Osteoblast (primary cell): Measurements from ENCODE around the gene LRRC18. TPM values are rescaled to one million over a fixed set of nuclear protein-coding genes. Genes with fewer than 3 reads are reported as not detected.

ENCODE experiments used
- DNase-seq: peaks from one replicate; pipeline ENCODE4 v3.0.0; 2011; ENCODE audit warnings: low spot score, mixed read lengths; ENCODE audit not compliant: insufficient read length; ENCODE audit errors: missing footprints
- H2AFZ ChIP-seq: 2 replicates; pipeline ENCODE4 v1.6.0; 2011; ENCODE audit warnings: mild to moderate bottlenecking, low read length
- H3K27ac ChIP-seq: 2 replicates; pipeline ENCODE4 v1.5.1; 2011; ENCODE audit warnings: mild to moderate bottlenecking, low read depth, low read length, moderate library complexity
- H3K27me3 ChIP-seq: 2 replicates; pipeline ENCODE4 v1.6.0; 2012; ENCODE audit warnings: mild to moderate bottlenecking, control low read depth, inconsistent platforms, low read length, moderate library complexity; ENCODE audit not compliant: insufficient read depth
- H3K36me3 ChIP-seq: 2 replicates; pipeline ENCODE4 v1.5.1; 2011; ENCODE audit warnings: mild to moderate bottlenecking, low read length, control low read depth, moderate library complexity; ENCODE audit not compliant: insufficient read depth
- H3K4me1 ChIP-seq: 2 replicates; pipeline ENCODE4 v1.5.1; 2011; ENCODE audit warnings: mild to moderate bottlenecking, low read length, control low read depth, moderate library complexity; ENCODE audit not compliant: insufficient read depth
- H3K4me2 ChIP-seq: 2 replicates; pipeline ENCODE4 v1.6.0; 2011; ENCODE audit warnings: mild to moderate bottlenecking, low read length; ENCODE audit not compliant: insufficient read depth
- H3K4me3 ChIP-seq: fragments of 200-600 bp; sonication (generic); 3 replicates; pipeline ENCODE4 v1.5.1; 2012; ENCODE audit warnings: mild to moderate bottlenecking, low read length, inconsistent platforms; ENCODE audit not compliant: insufficient read depth
- H3K79me2 ChIP-seq: 2 replicates; pipeline ENCODE4 v1.6.0; 2012; ENCODE audit warnings: mild to moderate bottlenecking, low read length, control low read depth, inconsistent platforms; ENCODE audit not compliant: insufficient read depth
- H3K9me3 ChIP-seq: 2 replicates; pipeline ENCODE4 v1.5.1; 2011; ENCODE audit warnings: low read depth, low read length, control low read depth
- H4K20me1 ChIP-seq: 2 replicates; pipeline ENCODE4 v1.6.0; 2012; ENCODE audit warnings: mild to moderate bottlenecking, low read length, control low read depth; ENCODE audit not compliant: insufficient read depth
- CTCF ChIP-seq: IDR thresholded peaks from 2 replicates; pipeline ENCODE4 v1.5.1; 2011; ENCODE audit warnings: mild to moderate bottlenecking, low read depth, low read length, moderate library complexity; ENCODE audit errors: extremely low read depth
- small RNA-seq: library from RNA; depleted of rRNA; stranded (forward); fragments of <200 nt; gene quantifications from one replicate; pipeline ENCODE3, GENCODE V24; 2012
- total RNA-seq: library from RNA; depleted of rRNA; stranded (reverse); fragments of >200 nt; gene quantifications from 2 replicates; pipeline ENCODE4 v1.2.3, GENCODE V29; 2012

LRRC18 gene
- total RNA-seq, 1 donor: not detected

GRCh38 chr10:48872234-48872633, 67.4 kb downstream of the LRRC18 start:
- H4K20me1 ChIP-seq: no peaks in the 10 kb centered on the region
- peaks cover 3% of the 10 kb centered on the region for H3K27me3 ChIP-seq
- H3K79me2 ChIP-seq: no peaks in the 10 kb centered on the region
- no peaks in the 10 kb centered on the region for H3K36me3 ChIP-seq
- no peak for DNase-seq
- H3K9me3 ChIP-seq: no peaks in the 10 kb centered on the region
- H3K4me2 ChIP-seq: no peak overlapping the region
- H3K27ac ChIP-seq: no peak overlapping the region
- H3K4me1 ChIP-seq: no peaks in the 10 kb centered on the region
- no peak overlapping the region for H2AFZ ChIP-seq
- no peak overlapping the region for H3K4me3 ChIP-seq
- TF ChIP-seq CTCF: no peak

Small RNAs within 50 kb of the gene (small RNA-seq; reads per million reads assigned to genes)
- gene MIR4294: not detected

Other genes starting within 250 kb of the LRRC18 start
- 10.1 and 14.1 TPM in 2 replicates for gene VSTM4, start 175.7 kb upstream of the LRRC18 start, total RNA-seq
- gene FAM170B, start 194.2 kb upstream of the LRRC18 start, total RNA-seq: not detected in 2 replicates
- gene TMEM273, start 248.6 kb upstream of the LRRC18 start, total RNA-seq: 0.59 TPM in 1 of 2 replicates, not detected in the other